ENCODE data around the gene GALNT7.

DNA sequence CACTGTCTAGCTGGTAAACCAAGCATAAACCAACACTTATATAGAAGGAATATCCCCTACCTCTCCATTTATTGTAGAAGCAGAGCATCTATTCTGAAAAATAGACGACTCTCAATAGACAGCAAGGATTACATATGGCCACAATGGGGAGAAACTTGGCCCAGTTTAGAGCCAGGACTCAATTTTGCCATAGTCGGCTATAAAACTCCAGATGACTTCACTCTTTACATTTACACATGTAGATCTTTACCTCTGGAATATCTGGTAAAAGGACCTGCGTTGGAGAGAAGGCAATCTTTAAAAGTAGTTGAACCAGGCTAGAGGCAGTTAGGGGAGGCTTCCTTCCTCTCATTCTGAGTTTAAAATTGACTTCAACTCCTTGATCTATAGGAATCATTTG, 88.2 kb downstream of the GALNT7 start:
- no peak for TF ChIP-seq CTCF (IDR thresholded peaks at IDR 0.05)
- no peak for TF ChIP-seq POLR2A (IDR thresholded peaks at IDR 0.05)

All from Peyer's patch (tissue), 4 donors.